GM12891 (cell line): ENCODE results near the gene FAXC.
"Not testable (repeated sequence)": the region's sequence is repeated elsewhere in the genome, so short reads cannot be mapped to it uniquely, and the experiment has no call there.

Experiments used
- DNase-seq: peaks from one replicate; pipeline ENCODE4 v3.0.0; 2011; ENCODE audit warnings: low spot score; ENCODE audit not compliant: insufficient read length
- FAIRE-seq: peaks from 2 replicates; lab custom pipeline; 2011; peaks lifted over from hg19 to GRCh38; lab: Jason Lieb, UNC
- PAX5 ChIP-seq: IDR thresholded peaks from 2 replicates; pipeline ENCODE4 v1.6.1; 2011; ENCODE audit warnings: low read length, moderate library complexity, mild to moderate bottlenecking; ENCODE audit not compliant: insufficient read depth, severe bottlenecking
- POLR2A ChIP-seq: IDR thresholded peaks from 2 replicates; pipeline ENCODE4 v1.6.1; 2011; ENCODE audit warnings: low read depth, low read length, control low read depth
- POLR2AphosphoS5 ChIP-seq: IDR thresholded peaks from 2 replicates; pipeline ENCODE4 v1.6.1; 2011; ENCODE audit warnings: low read depth, low read length, control low read depth
- POU2F2 ChIP-seq: IDR thresholded peaks from 2 replicates; pipeline ENCODE4 v1.6.1; 2011; ENCODE audit warnings: low read depth, mild to moderate bottlenecking, control low read depth, low read length, moderate library complexity
- SPI1 ChIP-seq: IDR thresholded peaks from 2 replicates; pipeline ENCODE4 v1.6.1; 2011; ENCODE audit warnings: low read depth, low read length, control low read depth
- TAF1 ChIP-seq: IDR thresholded peaks from 2 replicates; pipeline ENCODE4 v1.6.1; 2011; ENCODE audit warnings: low read depth, low read length, control low read depth

FAXC gene

GRCh38 chr6:99295276-99295675 is 54.2 kb downstream of the FAXC start:
- FAIRE-seq (no peak), DNase-seq (no peak)
- no peak for TF ChIP-seq POU2F2
- no peak for TF ChIP-seq POLR2A
- TF ChIP-seq TAF1: no peak
- TF ChIP-seq SPI1: no peak
- TF ChIP-seq POLR2AphosphoS5: no peak
- no peak for TF ChIP-seq PAX5

- FAIRE-seq (no peak), DNase-seq (no peak)
- no peak for TF ChIP-seq SPI1
- no peak for TF ChIP-seq POU2F2
- TF ChIP-seq TAF1: no peak
- TF ChIP-seq POLR2A: no peak
- TF ChIP-seq POLR2AphosphoS5: no peak
- TF ChIP-seq PAX5: no peak
These were observed 54.7 kb downstream of the FAXC start for GRCh38 chr6:99294786-99295185.

GRCh38 chr6:99289701-99290100 is 59.8 kb downstream of the FAXC start:
- TF ChIP-seq TAF1 (no peak), POU2F2 (no peak), POLR2A (no peak), PAX5 (no peak), SPI1 (no peak), POLR2AphosphoS5 (no peak)
- DNase-seq: no peak
- no peak for FAIRE-seq

GRCh38 chr6:99288668-99289067 is 60.8 kb downstream of the FAXC start:
- no peak for DNase-seq

GRCh38 chr6:99287523-99287922 is 62.0 kb downstream of the FAXC start:
- TF ChIP-seq POU2F2 (no peak), TAF1 (no peak), SPI1 (no peak), POLR2AphosphoS5 (no peak), PAX5 (no peak)
- FAIRE-seq: no peak
- no peak for DNase-seq

More at GRCh38 chr6:99288668-99289067, 60.8 kb downstream of the FAXC start:
- TF ChIP-seq POLR2A (no peak), POU2F2 (no peak), POLR2AphosphoS5 (no peak), SPI1 (no peak), PAX5 (no peak), TAF1 (no peak)
- no peak for FAIRE-seq

- FAIRE-seq: no peak
- TF ChIP-seq SPI1: no peak
- TF ChIP-seq POU2F2: no peak
- no peak for TF ChIP-seq TAF1
- no peak for TF ChIP-seq PAX5
- no peak for TF ChIP-seq POLR2A
- TF ChIP-seq POLR2AphosphoS5: no peak
- no peak for DNase-seq
These were observed 63.6 kb downstream of the FAXC start for GRCh38 chr6:99285881-99286280.

GRCh38 chr6:99282479-99283062 is 66.9 kb downstream of the FAXC start:
- DNase-seq: no peak
- TF ChIP-seq SPI1: no peak
- no peak for TF ChIP-seq TAF1
- TF ChIP-seq POU2F2: no peak
- TF ChIP-seq PAX5: no peak
- no peak for TF ChIP-seq POLR2A
- no peak for TF ChIP-seq POLR2AphosphoS5
- FAIRE-seq: no peak

GRCh38 chr6:99276747-99277146 is 72.7 kb downstream of the FAXC start:
- no peak for TF ChIP-seq POU2F2
- TF ChIP-seq POLR2AphosphoS5: no peak
- no peak for TF ChIP-seq PAX5
- no peak for DNase-seq
- FAIRE-seq: no peak

GRCh38 chr6:99270826-99271225 is 78.6 kb downstream of the FAXC start:
- no peak for FAIRE-seq
- DNase-seq: no peak
- no peak for TF ChIP-seq PAX5
- TF ChIP-seq POLR2A: no peak
- no peak for TF ChIP-seq TAF1

GRCh38 chr6:99270030-99270429 is 79.4 kb downstream of the FAXC start:
- TF ChIP-seq POLR2A: no peak
- no peak for TF ChIP-seq SPI1
- no peak for TF ChIP-seq PAX5
- TF ChIP-seq TAF1: no peak
- TF ChIP-seq POU2F2: no peak
- TF ChIP-seq POLR2AphosphoS5: no peak
- FAIRE-seq (no peak), DNase-seq (no peak)

- DNase-seq (no peak), FAIRE-seq (no peak)
- TF ChIP-seq TAF1: no peak
- TF ChIP-seq SPI1: no peak
- no peak for TF ChIP-seq POLR2A
- TF ChIP-seq POU2F2: no peak
- TF ChIP-seq POLR2AphosphoS5: no peak
- no peak for TF ChIP-seq PAX5
These were observed 80.3 kb downstream of the FAXC start for GRCh38 chr6:99269207-99269606.

GRCh38 chr6:99266996-99267395 is 82.5 kb downstream of the FAXC start:
- FAIRE-seq, DNase-seq: not testable (repeated sequence)

GRCh38 chr6:99265447-99265846 is 84.0 kb downstream of the FAXC start:
- FAIRE-seq, DNase-seq: not testable (repeated sequence)
